Ecto neural progenitor cell (in vitro differentiated cells): ENCODE measurements around the gene PHF21B.
"Not testable (repeated sequence)": the region's sequence is repeated elsewhere in the genome, so short reads cannot be mapped to it uniquely, and the experiment has no call there.

ENCODE experiments used
- DNase-seq: peaks from one replicate; pipeline ENCODE4 v3.0.0-alpha.2; 2018; ENCODE audit warnings: low spot score

PHF21B gene

GRCh38 chr22:45009606-45010531 lies at the start of gene PHF21B:
TSS of gene PHF21B (minus strand) at chr22:45010005. CDS start at chr22:45009549, 456 bp downstream.
- DNase-seq, result peak; percentile 93

- DNase-seq, result no peak
These were observed 49.5 kb upstream of the PHF21B start for GRCh38 chr22:45059296-45059695.

GRCh38 chr22:45058622-45058912 lies 48.8 kb upstream of the PHF21B start:
- no peak for DNase-seq

- no peak for DNase-seq
These were observed 46.1 kb upstream of the PHF21B start for GRCh38 chr22:45055936-45056335.

GRCh38 chr22:45053571-45053970 lies 43.8 kb upstream of the PHF21B start:
- DNase-seq, result no peak

- no peak for DNase-seq
These were observed 43.3 kb upstream of the PHF21B start for GRCh38 chr22:45053094-45053493.

GRCh38 chr22:45052665-45053064 lies 42.9 kb upstream of the PHF21B start:
- not testable (repeated sequence) for DNase-seq

- no peak for DNase-seq
These were observed 42.1 kb upstream of the PHF21B start for GRCh38 chr22:45051946-45052345.

- DNase-seq, result no peak
These were observed 41.6 kb upstream of the PHF21B start for GRCh38 chr22:45051419-45051818.

- DNase-seq, result no peak
These were observed 37.5 kb upstream of the PHF21B start for GRCh38 chr22:45047260-45047659.

GRCh38 chr22:45045208-45045607 lies 35.4 kb upstream of the PHF21B start:
- no peak for DNase-seq

GRCh38 chr22:45042263-45042662 lies 32.5 kb upstream of the PHF21B start:
- DNase-seq, result no peak

- DNase-seq, result no peak
These were observed 29.3 kb upstream of the PHF21B start for GRCh38 chr22:45039133-45039532.

- DNase-seq, result no peak
These were observed 26.3 kb upstream of the PHF21B start for GRCh38 chr22:45036154-45036553.

- no peak for DNase-seq
These were observed 25.0 kb upstream of the PHF21B start for GRCh38 chr22:45034821-45035220.

GRCh38 chr22:45034156-45034555 lies 24.4 kb upstream of the PHF21B start:
- DNase-seq, result no peak

- DNase-seq, result no peak
These were observed 23.3 kb upstream of the PHF21B start for GRCh38 chr22:45033136-45033535.

GRCh38 chr22:45031629-45032403 lies 22.0 kb upstream of the PHF21B start:
- no peak for DNase-seq

- DNase-seq, result no peak
These were observed 19.7 kb upstream of the PHF21B start for GRCh38 chr22:45029501-45029900.

GRCh38 chr22:45026511-45026910 lies 16.7 kb upstream of the PHF21B start:
- DNase-seq, result no peak

GRCh38 chr22:45023431-45023830 lies 13.6 kb upstream of the PHF21B start:
- DNase-seq, result no peak

- DNase-seq, result no peak
These were observed 10.3 kb upstream of the PHF21B start for GRCh38 chr22:45019861-45020655.
